HG03342 (cell line): ENCODE data around the gene TBX2.

ENCODE experiments used
- ATAC-seq: cut with Tn5 transposase; IDR thresholded peaks from one replicate; pipeline ENCODE4 v1.9.1; 2021; ENCODE audit warnings: mild to moderate bottlenecking, moderate library complexity; ENCODE audit not compliant: unreplicated experiment

Gene TBX2

DNA sequence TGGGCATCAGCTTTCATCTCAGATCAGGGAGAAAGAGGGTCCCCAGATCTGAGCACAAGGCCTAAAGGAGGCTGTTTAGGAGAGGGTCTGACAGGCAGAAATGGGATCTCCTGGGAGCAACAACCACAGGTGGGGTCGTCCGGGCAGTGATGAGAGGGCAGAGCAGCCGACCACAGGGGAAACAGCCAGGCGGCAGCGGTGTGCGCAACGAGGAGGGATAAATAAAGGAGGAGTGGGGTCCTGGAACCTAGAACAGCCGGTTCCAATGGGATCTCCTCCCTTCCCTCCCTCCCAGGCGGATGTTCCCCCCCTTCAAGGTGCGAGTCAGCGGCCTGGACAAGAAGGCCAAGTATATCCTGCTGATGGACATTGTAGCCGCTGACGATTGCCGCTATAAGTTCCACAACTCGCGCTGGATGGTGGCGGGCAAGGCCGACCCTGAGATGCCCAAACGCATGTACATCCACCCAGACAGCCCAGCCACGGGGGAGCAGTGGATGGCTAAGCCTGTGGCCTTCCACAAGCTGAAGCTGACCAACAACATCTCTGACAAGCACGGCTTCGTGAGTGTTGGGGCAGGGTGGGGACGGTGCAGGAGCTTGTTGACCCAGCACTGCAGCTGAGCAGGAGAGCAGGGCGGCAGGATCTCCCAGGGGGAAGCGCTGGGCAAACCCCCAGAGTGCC lies 1.9 kb downstream of the TBX2 start:
- ATAC-seq: no peak

DNA sequence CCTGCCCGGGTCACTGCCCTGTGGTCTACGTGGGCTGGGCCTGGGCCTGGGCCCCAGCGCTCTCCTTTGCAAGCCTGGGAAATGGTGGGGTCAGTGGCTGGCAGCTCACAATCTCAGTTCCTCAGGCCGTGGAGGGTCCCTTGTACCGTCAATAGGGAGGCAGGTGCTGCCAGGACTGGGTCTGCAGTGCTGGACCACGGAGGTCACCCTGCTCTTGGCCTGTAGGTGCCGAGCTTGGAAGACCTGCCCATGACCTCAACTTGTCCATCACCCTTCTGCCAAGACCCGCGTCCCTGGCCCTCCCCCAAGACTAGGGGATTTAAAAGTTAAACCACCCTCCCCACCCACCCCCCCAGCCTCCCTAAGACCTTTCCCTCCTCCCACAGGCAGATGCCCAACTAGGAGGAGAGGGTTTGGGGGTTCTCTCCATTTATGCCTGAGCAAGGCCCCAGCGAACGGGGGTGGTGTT lies 2.5 kb downstream of the TBX2 start:
- ATAC-seq: no peak

DNA sequence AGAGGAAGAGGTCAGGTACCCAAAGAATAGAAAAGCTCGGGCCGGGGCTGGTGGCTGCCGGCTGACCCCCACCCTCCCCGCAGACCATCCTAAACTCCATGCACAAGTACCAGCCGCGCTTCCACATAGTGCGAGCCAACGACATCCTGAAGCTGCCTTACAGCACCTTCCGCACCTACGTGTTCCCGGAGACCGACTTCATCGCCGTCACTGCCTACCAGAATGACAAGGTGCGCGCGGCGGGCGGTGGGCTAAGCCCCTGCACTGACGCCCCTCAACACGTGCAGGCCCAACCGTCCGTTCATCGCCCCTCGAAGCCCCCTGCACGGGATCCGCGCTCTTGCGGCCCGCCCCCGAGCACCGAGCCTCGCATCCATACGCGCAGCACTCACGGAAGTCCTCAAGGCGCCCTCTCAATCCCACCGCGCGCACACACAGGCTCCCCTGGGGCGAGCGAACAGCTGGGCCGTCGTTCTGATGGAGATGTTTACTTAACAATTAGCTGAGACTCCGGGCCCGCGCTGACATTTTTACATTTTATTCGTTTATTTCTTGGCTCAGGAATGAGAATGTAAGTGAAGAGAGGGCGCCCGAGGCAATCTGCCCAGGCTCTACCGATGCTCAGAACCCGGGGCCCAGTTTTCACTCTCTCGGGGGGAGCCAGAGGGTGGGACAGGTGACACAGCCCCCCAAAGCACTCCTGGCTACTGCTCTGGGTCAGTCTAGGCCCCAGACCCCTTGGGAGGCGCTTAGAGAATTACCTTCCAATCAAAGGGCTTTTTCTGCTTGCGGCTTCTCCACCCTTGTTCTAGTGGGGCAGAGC lies 3.5 kb downstream of the TBX2 start:
- no peak for ATAC-seq

GRCh38 chr17:61403801-61404662 lies 4.4 kb downstream of the TBX2 start:
- no peak for ATAC-seq

DNA sequence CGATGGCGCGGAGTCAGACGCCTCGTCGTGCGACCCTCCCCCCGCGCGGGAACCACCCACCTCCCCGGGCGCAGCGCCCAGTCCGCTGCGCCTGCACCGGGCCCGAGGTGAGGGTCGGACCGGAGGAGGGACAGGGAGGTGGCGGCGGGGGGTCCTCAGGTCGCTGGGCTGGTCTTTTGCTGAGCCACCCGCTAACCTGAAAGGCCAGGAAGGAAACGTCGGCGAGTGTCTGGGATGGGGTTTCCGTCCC lies 4.9 kb downstream of the TBX2 start:
- no peak for ATAC-seq

DNA sequence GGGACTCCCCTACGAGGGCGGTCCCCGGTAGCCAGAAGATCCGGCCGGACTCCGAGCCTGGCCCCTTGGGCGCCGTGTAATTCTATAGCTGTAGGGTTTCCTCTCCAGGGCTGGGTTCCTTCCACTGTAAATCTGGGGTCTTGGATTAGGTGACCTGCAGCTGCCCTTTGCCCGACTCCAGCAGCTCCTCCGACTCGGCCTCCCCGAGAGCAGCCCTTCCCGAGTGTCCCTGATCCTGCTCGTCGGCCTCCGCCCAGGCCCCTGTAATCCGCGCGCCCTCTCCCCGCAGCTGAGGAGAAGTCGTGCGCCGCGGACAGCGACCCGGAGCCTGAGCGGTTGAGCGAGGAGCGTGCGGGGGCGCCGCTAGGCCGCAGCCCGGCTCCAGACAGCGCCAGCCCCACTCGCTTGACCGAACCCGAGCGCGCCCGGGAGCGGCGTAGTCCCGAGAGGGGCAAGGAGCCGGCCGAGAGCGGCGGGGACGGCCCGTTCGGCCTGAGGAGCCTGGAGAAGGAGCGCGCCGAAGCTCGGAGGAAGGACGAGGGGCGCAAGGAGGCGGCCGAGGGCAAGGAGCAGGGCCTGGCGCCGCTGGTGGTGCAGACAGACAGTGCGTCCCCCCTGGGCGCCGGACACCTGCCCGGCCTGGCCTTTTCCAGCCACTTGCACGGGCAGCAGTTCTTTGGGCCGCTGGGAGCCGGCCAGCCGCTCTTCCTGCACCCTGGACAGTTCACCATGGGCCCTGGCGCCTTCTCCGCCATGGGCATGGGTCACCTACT lies 5.5 kb downstream of the TBX2 start:
- no peak for ATAC-seq

GRCh38 chr17:61405686-61406536 lies 6.3 kb downstream of the TBX2 start:
- ATAC-seq: no peak

DNA sequence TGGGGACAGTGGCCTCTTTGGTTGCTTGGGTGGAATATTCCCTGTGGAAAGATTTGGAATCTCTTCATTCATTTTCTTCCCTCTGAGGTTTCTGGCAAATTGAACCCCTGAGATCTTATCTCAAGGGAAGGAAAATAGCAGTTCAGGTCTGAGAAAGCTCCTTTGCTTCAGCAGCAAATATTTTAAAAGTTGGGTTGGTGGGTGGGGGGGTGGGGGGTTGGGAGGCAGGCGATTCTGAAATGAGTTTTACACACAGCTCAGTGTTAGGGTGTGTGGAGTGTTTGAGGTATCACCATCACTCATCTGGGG lies 6.8 kb downstream of the TBX2 start:
- ATAC-seq: no peak

GRCh38 chr17:61406971-61407911 lies 7.6 kb downstream of the TBX2 start:
- ATAC-seq: no peak

GRCh38 chr17:61408151-61409041 lies 8.8 kb downstream of the TBX2 start:
- ATAC-seq: no peak

DNA sequence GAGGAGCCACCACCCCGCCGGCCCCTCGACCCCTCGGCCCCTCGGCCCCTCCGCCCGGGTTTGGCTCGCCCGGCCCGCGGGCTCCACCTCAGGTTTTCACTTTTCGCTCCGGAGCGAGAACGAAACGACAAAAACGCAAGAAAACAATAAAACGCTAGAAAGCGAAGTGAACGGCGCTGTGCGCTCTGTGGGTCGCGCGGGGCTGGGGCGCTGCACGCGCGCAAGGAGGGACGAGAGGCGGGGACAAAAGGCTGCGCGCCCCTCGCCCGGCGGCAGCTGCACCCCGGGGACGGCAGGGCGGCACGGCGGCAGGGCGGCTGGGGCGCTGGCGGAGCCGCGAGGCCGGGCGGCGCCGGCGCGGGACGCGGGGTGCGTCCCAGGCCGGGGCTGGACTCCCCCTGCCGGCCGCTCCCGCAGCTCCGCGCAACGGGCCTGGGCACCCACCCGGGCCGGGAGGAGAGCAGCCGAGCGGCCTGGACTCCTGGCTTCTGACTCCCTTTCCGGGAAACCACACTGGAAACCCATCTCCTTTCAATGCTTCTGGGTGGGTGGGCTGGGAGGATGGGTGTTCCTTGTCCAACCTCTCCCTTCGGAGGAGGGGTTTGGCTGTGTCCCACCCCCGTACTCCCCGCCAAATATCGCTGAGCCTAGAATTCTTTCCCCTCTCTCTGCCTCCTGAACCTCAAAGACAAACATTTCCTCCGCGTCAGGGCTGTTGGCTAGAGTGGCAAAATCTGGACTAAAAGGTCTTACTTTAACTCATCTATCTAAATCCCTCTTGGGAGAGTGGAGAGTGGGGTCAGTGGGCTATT lies 9.9 kb downstream of the TBX2 start:
- ATAC-seq: no peak

DNA sequence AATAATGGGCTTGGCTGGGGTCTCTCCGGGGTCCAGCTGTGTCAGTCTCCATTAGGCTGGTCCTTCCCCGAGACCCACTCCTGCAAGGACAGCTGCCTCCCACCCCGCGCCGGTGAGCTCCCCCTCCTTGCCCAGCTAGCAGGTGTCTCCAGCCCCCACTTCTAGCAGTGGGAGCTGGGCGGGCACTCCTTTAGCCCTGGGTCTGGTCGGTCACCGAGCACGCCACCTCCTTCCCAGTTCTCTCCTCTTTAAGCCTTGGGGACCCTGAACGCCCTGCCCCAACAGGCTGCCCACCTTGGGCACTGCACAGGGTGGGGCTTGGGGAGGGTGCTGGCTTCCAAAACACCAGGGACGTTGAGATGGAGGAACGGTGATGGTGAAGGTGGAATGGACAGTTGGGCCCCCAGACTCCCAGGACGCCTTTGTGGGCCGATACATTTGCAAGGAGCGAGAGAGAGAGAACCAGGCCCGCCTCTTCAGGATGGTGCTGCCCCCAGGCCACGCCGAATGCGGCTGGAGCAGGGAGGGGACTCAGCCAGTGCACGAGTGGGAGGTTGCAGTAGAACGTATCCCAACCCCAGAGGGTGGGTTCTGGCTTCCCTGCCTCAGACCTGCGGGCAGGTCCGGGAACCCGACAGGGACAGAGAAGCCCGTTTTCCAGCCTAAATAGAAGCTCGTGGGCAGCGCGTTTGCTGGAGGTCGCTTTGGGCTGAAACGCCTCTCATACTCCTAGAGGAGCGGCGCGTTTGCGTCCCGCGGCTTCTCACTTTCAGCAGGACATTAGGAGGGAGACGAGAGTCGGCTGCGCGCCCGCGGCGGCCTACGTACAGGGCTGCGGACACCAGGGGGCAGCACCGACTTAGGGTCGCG lies 10.7 kb downstream of the TBX2 start:
- ATAC-seq: no peak

GRCh38 chr17:61411011-61411260 lies 11.3 kb downstream of the TBX2 start:
- no peak for ATAC-seq

DNA sequence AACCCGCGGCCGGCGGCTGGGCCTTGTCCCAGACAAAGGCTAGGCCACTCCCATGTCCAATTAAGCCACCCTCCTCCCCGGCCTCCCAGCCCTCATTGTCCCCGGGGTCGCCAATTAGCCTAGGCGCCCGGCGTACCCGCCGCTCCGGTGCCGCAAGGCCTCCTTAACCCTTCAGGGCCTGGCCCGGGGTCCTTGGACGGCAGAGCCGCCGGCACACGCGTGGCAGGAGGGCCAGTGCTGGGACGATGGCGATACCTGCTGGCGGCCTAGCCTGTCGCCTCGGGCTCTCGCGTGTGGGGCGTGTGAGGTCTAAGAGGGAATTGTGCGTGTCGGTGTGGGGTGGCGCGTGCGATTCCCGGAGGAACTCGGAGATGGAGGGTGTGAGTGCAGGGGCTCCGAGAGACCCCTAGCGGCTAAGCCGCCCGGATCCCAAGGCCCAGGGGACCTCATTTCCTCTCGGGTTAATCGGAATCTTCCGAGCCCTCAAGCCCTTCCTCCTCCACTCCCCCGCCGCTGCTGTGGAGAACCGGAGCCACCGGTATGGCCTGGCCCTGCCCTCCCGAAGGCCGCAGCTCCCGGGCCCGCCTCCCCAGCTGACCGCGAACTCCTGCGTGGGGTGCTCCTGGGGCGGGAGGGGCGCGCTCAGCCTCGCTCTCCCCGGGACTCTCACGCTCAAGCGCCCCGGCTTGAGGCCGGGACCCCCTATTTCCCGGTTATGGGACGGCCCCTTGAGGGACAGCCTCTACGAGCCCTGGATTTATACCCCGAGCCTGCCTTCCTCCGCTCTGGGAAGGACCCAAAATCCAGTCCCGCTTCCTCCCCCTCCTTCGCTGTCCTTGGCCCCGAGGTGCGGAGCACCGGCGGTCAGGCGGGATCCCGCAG lies 11.9 kb downstream of the TBX2 start:
- ATAC-seq: no peak

DNA sequence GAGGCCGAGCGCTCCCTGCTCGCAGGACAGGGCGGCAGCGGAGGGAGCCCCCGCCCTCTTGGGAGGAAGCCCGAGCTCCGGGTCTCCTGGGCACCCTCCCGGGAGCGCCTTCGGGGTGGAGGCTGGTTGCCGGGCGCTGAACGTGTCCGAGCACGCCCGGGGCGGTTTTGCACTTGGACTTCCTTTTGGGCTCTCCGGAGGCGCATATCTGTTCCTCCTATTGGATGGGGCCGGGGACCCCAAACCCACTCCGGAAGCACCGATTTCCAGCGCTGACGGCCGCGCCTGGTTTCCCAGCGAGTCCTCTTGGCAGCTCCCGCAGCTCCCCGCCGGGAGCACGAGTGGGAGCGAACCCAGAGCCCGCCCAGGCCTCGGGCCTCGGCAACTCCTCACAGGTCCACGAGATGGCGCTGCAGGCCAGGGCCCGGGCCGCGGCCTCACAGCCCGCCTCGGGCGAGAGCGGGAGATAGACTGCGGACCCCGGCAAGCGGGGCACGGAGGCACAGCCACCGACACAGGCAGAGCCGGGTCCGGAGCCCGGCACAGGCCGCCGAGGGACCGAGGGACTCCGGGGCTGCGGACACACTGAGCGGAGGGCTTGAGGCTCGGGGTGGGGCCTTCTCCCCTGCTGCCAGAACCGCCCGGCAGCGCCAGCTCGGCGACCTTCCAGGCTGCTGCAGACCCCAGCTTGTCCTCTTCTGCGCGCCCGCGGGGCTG lies 12.7 kb downstream of the TBX2 start:
- peak; percentile 62 for ATAC-seq
